HepG2 (cell line): ENCODE measurements around the gene ICE2. TPM values are rescaled to one million over a fixed set of nuclear protein-coding genes. Genes with fewer than 3 reads are reported as not detected.

Experiments
- ATAC-seq: fragments of 200-7000 bp; cut with Tn5 transposase; 3 replicates; pipeline ENCODE4 v1.9.1; 2020; ENCODE audit warnings: mild to moderate bottlenecking, moderate library complexity
- BruUV-seq: library from RNA; stranded (reverse); fragments of 400-500 nt; replicated peaks from 2 replicates; lab custom pipeline; 2021; lab: Mats Ljungman, UMichigan
- CTCF ChIA-PET: fragments of 300-600 bp; formaldehyde crosslinking; extraction: SDS; loops from one replicate; lab custom pipeline; 2021; ENCODE audit warnings: low total read pairs, inconsistent platforms, low intra/inter-chr PET ratio; lab: Yijun Ruan, JAX
- POLR2A ChIA-PET: fragments of 350-600 bp; sonication (Branson Sonifier 250); formaldehyde crosslinking; loops from one replicate; lab custom pipeline; 2020; ENCODE audit warnings: antibody characterized with exemption, inconsistent platforms; lab: Yijun Ruan, JAX
- DNase-seq: peaks from one replicate; pipeline ENCODE4 v3.0.0-alpha.2; 2015; ENCODE audit warnings: low spot score
- FAIRE-seq: peaks from 3 replicates; lab custom pipeline; 2011; peaks lifted over from hg19 to GRCh38; lab: Jason Lieb, UNC
- H2AFZ ChIP-seq: one replicate; pipeline ENCODE4 v1.6.1; 2011; ENCODE audit warnings: low read length, inconsistent platforms
- H3K27ac ChIP-seq: fragments of 300-600 bp; 3 replicates; pipeline ENCODE4 v1.8.0; 2011; ENCODE audit warnings: mixed run types, mild to moderate bottlenecking, mixed read lengths, low read length, inconsistent platforms; ENCODE audit not compliant: insufficient read depth; ENCODE audit errors: extremely low read length
- H3K27me3 ChIP-seq, 2 experiments: fragments of 200-600 bp in 1 of 2; 2 replicates in 1 of 2; 3 replicates in 1 of 2; pipeline versions ENCODE4 v1.6.0 to v1.8.0; 2011; ENCODE audit warnings: low read length in 2 of 2, mild to moderate bottlenecking in 2 of 2, moderate library complexity in 2 of 2, inconsistent platforms in 1 of 2; ENCODE audit not compliant: insufficient read depth in 2 of 2, control insufficient read depth in 1 of 2
- H3K36me3 ChIP-seq, 2 experiments: fragments of 200-600 bp in 1 of 2; replicated peaks in 1 of 2; 2 replicates in 1 of 2; 3 replicates in 1 of 2; pipeline versions ENCODE4 v1.5.1 to v1.8.0; 2011; ENCODE audit warnings: low read length in 2 of 2, inconsistent platforms in 1 of 2; ENCODE audit not compliant: insufficient read depth in 2 of 2, control insufficient read depth in 1 of 2
- H3K4me1 ChIP-seq: 2 replicates; pipeline ENCODE4 v1.5.1; 2012; ENCODE audit warnings: low read length, inconsistent platforms; ENCODE audit not compliant: insufficient read depth
- H3K4me2 ChIP-seq: 2 replicates; pipeline ENCODE4 v1.6.0; 2011; ENCODE audit warnings: low read depth, low read length, inconsistent platforms
- H3K4me3 ChIP-seq, 3 experiments: fragments of 200-600 bp in 1 of 3; sonication (generic), shearing (Covaris generic) in 1 of 3; replicated peaks in 1 of 3; 2 replicates each; pipeline ENCODE4 v1.5.1; 2011 to 2016; ENCODE audit warnings: low read length in 3 of 3, inconsistent platforms in 2 of 3, low read depth in 2 of 3, mild to moderate bottlenecking in 2 of 3, control low read depth in 1 of 3, mixed read lengths in 1 of 3; ENCODE audit not compliant: insufficient read depth in 1 of 3
- H3K79me2 ChIP-seq: one replicate; pipeline ENCODE4 v1.6.1; 2011; ENCODE audit warnings: low read length, inconsistent platforms; ENCODE audit not compliant: insufficient read depth
- H3K9ac ChIP-seq: 2 replicates; pipeline ENCODE4 v1.6.0; 2011; ENCODE audit warnings: mild to moderate bottlenecking, low read depth, low read length, inconsistent platforms; ENCODE audit not compliant: insufficient read depth
- H3K9me3 ChIP-seq: 2 replicates; pipeline ENCODE4 v1.5.1; 2012; ENCODE audit warnings: mild to moderate bottlenecking, low read length
- H4K20me1 ChIP-seq: 2 replicates; pipeline ENCODE4 v1.6.0; 2011; ENCODE audit warnings: inconsistent platforms, mild to moderate bottlenecking, low read length, moderate library complexity; ENCODE audit not compliant: insufficient read depth
- ARNT ChIP-seq: fragments of 450-650 bp; IDR thresholded peaks from 2 replicates; pipeline ENCODE4 v1.6.1; 2017
- CHD2 ChIP-seq: IDR thresholded peaks from 2 replicates; pipeline ENCODE4 v1.6.1; 2011; ENCODE audit warnings: low read depth, low read length, improper control_type of control experiment
- FOXC1 ChIP-seq: sonication (generic); formaldehyde crosslinking; IDR thresholded peaks from 2 replicates; pipeline ENCODE4 v1.8.0; 2022; ENCODE audit warnings: mild to moderate bottlenecking, missing genetic modification reagents, borderline replicate concordance
- HOXA9 ChIP-seq: sonication (generic); formaldehyde crosslinking; IDR thresholded peaks from 2 replicates; pipeline ENCODE4 v1.8.1; 2022; ENCODE audit warnings: missing genetic modification reagents, mild to moderate bottlenecking, moderate library complexity, borderline replicate concordance
- KAT8 ChIP-seq: IDR thresholded peaks from 2 replicates; pipeline ENCODE4 v1.6.1; 2016; ENCODE audit warnings: missing genetic modification reagents, missing compliant biosample characterization
- MTF2 ChIP-seq: sonication (generic); formaldehyde crosslinking; IDR thresholded peaks from 2 replicates; pipeline ENCODE4 v1.5.0; 2020; ENCODE audit warnings: missing genetic modification reagents, borderline replicate concordance
- NCOA5 ChIP-seq: sonication (generic); formaldehyde crosslinking; IDR thresholded peaks from 2 replicates; pipeline ENCODE4 v1.4.0; 2020; ENCODE audit warnings: missing genetic modification reagents
- TEAD3 ChIP-seq: optimal IDR thresholded peaks from 2 replicates; pipeline ENCODE3; 2016; ENCODE audit warnings: borderline replicate concordance
- ZNF160 ChIP-seq: sonication (generic); formaldehyde crosslinking; IDR thresholded peaks from 2 replicates; pipeline ENCODE4 v1.8.0; 2022; ENCODE audit warnings: mild to moderate bottlenecking, inconsistent platforms, missing genetic modification reagents
- ZNF20 ChIP-seq: sonication (generic); formaldehyde crosslinking; IDR thresholded peaks from 2 replicates; pipeline ENCODE4 v1.4.0; 2020; ENCODE audit warnings: mild to moderate bottlenecking, moderate library complexity, missing genetic modification reagents
- ZNF556 ChIP-seq: sonication (generic); formaldehyde crosslinking; IDR thresholded peaks from 2 replicates; pipeline ENCODE4 v1.4.0; 2020; ENCODE audit warnings: mild to moderate bottlenecking, missing genetic modification reagents, borderline replicate concordance
- ZSCAN20 ChIP-seq: sonication (generic); formaldehyde crosslinking; IDR thresholded peaks from 2 replicates; pipeline ENCODE4 v1.4.0; 2020; ENCODE audit warnings: missing genetic modification reagents, mild to moderate bottlenecking, borderline replicate concordance
- WGBS: methylation state at CpG from one replicate; pipeline ENCODE4 v1.1.6; 2017; ENCODE audit warnings: low lambda C conversion rate; 5-methylcytosine and 5-hydroxymethylcytosine counted together
- in situ Hi-C: cut with HindIII; loops from 2 replicates; pipeline ENCODE4 v1.10.0; 2017; ENCODE audit warnings: low pct_unique_long_range_greater_than_20kb; ENCODE audit not compliant: extremely low pct_ligation_motif_present
- intact Hi-C: fragments of 100-400 bp; cut with micrococcal nuclease; formaldehyde crosslinking; loops from one replicate; pipeline ENCODE4 v1.10.0; 2022; ENCODE audit not compliant: unreplicated experiment
- polyA plus RNA-seq, 8 experiments: library from polyadenylated mRNA; depleted of rRNA in 3 of 8; stranded (reverse) in 7 of 8; unstranded in 1 of 8; fragments of >200 nt; fragmentation: Illumina TruSeq in 4 of 8; extraction: Trizol in 4 of 8; gene quantifications; 2 replicates each; pipeline versions ENCODE4 v1.2.1 to v1.2.3, GENCODE V29; 2011 to 2016; ENCODE audit warnings: low read depth in 4 of 8, missing spikeins in 1 of 8, mixed read lengths in 1 of 8; ENCODE audit not compliant: insufficient read depth in 1 of 8
- total RNA-seq, 5 experiments: library from RNA; depleted of rRNA; stranded (reverse); fragments of >200 nt; fragmentation: Illumina TruSeq; extraction: Trizol; gene quantifications; 2 replicates each; pipeline ENCODE4 v1.2.3, GENCODE V29; 2016; ENCODE audit warnings: low read depth in 1 of 5
- TF ChIP-seq, protein P1 (sequence below): IDR thresholded peaks from 2 replicates; pipeline ENCODE4 v1.6.1; 2016; ENCODE audit warnings: mild to moderate bottlenecking, missing biosample characterization, missing genetic modification reagents

ICE2 gene
- total and polyA plus RNA-seq, 2 of the 13 experiments (the other 11 are each of a cell fraction or from before 2014, with no cell fraction given) = 24.8 to 26.4 TPM

DNA sequence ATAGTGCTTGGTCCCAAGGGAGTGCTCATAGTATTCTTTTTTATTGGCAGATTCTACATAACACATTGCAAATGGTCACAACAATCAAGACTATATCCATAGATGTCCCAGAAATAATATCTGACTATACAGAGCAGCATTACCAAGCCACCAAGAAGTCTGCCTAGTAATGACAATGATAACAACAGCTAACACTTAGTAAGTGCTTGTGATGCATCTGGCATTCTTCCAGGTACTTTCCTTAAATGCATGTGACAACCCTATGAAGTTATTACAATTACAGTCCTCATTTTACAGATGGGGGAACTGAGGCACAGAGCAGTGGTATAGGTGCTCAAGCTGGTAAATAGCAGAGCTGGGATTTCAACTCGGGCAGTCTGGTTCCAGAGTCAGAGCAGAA is 49.6 kb upstream of the ICE2 start:
- Histone ChIP-seq H3K79me2 (peaks cover 9% of the 10 kb centered on the region), H3K27me3 (no peaks in the 10 kb centered on the region), H3K9me3 (no peaks in the 10 kb centered on the region), H3K27ac (no peak overlapping the region), H3K9ac (no peak overlapping the region), H3K4me3 (no peak overlapping the region), H3K36me3 (peaks cover 13 to 53% of the 10 kb centered on the region in 2 experiments; a peak in 4 of 5 replicates), H3K4me2 (no peak overlapping the region), H2AFZ (no peak overlapping the region), H3K4me1 (peaks cover 23% of the 10 kb centered on the region), H4K20me1 (peaks cover 32% of the 10 kb centered on the region; the same call in 1 of the 2 replicates)
- intact Hi-C loops (no loop called here), in situ Hi-C loops (no loop called here)
- 94% methylated on average over 1 of the region's 1 CpG for WGBS
- CTCF ChIA-PET = no interaction called here
- no peak for TF ChIP-seq HOXA9
- no peak for TF ChIP-seq CHD2
- TF ChIP-seq NCOA5 = no peak
- no peak for TF ChIP-seq ZSCAN20
- no peak for TF ChIP-seq ZNF20 (CRISPR knock-in tag)
- no peak for TF ChIP-seq ARNT
- no peak for TF ChIP-seq ZNF160 (CRISPR knock-in tag)
- TF ChIP-seq KAT8 = no peak
- no peak for TF ChIP-seq MTF2
- no peak for TF ChIP-seq ZNF556
- TF ChIP-seq, protein P1, sequence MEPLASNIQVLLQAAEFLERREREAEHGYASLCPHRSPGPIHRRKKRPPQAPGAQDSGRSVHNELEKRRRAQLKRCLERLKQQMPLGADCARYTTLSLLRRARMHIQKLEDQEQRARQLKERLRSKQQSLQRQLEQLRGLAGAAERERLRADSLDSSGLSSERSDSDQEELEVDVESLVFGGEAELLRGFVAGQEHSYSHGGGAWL (CRISPR knock-in tag) = no peak
- TF ChIP-seq FOXC1 (CRISPR knock-in tag) = no peak
- TF ChIP-seq TEAD3 = no peak
- ATAC-seq (no peak), DNase-seq (no peak), FAIRE-seq (no peak)
- POLR2A ChIA-PET = no interaction called here
- BruUV-seq = no TSS peak
